GM19467 (cell line): ENCODE measurements around the gene TBX20.

ENCODE experiments used
- ATAC-seq: cut with Tn5 transposase; IDR thresholded peaks from one replicate; pipeline ENCODE4 v1.9.1; 2021; ENCODE audit warnings: mild to moderate bottlenecking, moderate library complexity; ENCODE audit not compliant: unreplicated experiment

The TBX20 gene

GRCh38 chr7:35253710-35254495, at the start of gene TBX20:
TSS of gene TBX20 (minus strand) at chr7:35254100. CDS start at chr7:35253620, 480 bp downstream.
- peak; percentile 66 for ATAC-seq

GRCh38 chr7:35289376-35289775, 35.5 kb upstream of the TBX20 start:
- no peak for ATAC-seq

GRCh38 chr7:35286986-35287385, 33.1 kb upstream of the TBX20 start:
- ATAC-seq, result no peak

GRCh38 chr7:35286422-35286821, 32.5 kb upstream of the TBX20 start:
- no peak for ATAC-seq

GRCh38 chr7:35285799-35286198, 31.9 kb upstream of the TBX20 start:
- no peak for ATAC-seq

GRCh38 chr7:35280902-35281301, 27.0 kb upstream of the TBX20 start:
- ATAC-seq, result no peak

- no peak for ATAC-seq
Observed at GRCh38 chr7:35277359-35277758, 23.5 kb upstream of the TBX20 start.

- ATAC-seq, result no peak
Observed at GRCh38 chr7:35272246-35272645, 18.3 kb upstream of the TBX20 start.

GRCh38 chr7:35268953-35269352, 15.1 kb upstream of the TBX20 start:
- no peak for ATAC-seq

GRCh38 chr7:35267411-35267810, 13.5 kb upstream of the TBX20 start:
- no peak for ATAC-seq

- ATAC-seq, result no peak
Observed at GRCh38 chr7:35263396-35263795, 9.5 kb upstream of the TBX20 start.

GRCh38 chr7:35261476-35262285, 7.8 kb upstream of the TBX20 start:
- no peak for ATAC-seq

- ATAC-seq, result no peak
Observed at GRCh38 chr7:35261041-35261440, 7.1 kb upstream of the TBX20 start.

- no peak for ATAC-seq
Observed at GRCh38 chr7:35260246-35260645, 6.3 kb upstream of the TBX20 start.

- ATAC-seq, result no peak
Observed at GRCh38 chr7:35259523-35259908, 5.6 kb upstream of the TBX20 start.

GRCh38 chr7:35258868-35259522, 5.1 kb upstream of the TBX20 start:
- ATAC-seq, result no peak

- ATAC-seq, result no peak
Observed at GRCh38 chr7:35258125-35258867, 4.4 kb upstream of the TBX20 start.

GRCh38 chr7:35257251-35258124, 3.6 kb upstream of the TBX20 start:
- ATAC-seq, result no peak

GRCh38 chr7:35256256-35257175, 2.6 kb upstream of the TBX20 start:
- ATAC-seq, result no peak
